Fibroblast of lung (primary cell): ENCODE results near the gene CCK. TPM values are rescaled to one million over a fixed set of nuclear protein-coding genes. Genes with fewer than 3 reads are reported as not detected.

ENCODE experiments used
- DNase-seq, 2 donors: peaks; one replicate each; pipeline versions ENCODE4 v3.0.0 to v3.0.0-alpha.2; 2010; ENCODE audit warnings: low read depth in 2 of 2
- H2AFZ ChIP-seq: 2 replicates; pipeline ENCODE4 v1.5.1; 2012; ENCODE audit warnings: low read length, control low read depth, inconsistent platforms
- H3K27ac ChIP-seq: 2 replicates; pipeline ENCODE4 v1.5.1; 2011; ENCODE audit warnings: low read length, control low read depth; ENCODE audit not compliant: insufficient read depth
- H3K27me3 ChIP-seq: 2 replicates; pipeline ENCODE4 v1.5.1; 2011; ENCODE audit warnings: mild to moderate bottlenecking, low read length; ENCODE audit not compliant: control insufficient read depth, insufficient read depth
- H3K36me3 ChIP-seq: 2 replicates; pipeline ENCODE4 v1.5.1; 2011; ENCODE audit warnings: low read length; ENCODE audit not compliant: control insufficient read depth, insufficient read depth
- H3K4me1 ChIP-seq: 2 replicates; pipeline ENCODE4 v1.5.1; 2011; ENCODE audit warnings: low read length; ENCODE audit not compliant: control insufficient read depth, insufficient read depth; ENCODE audit errors: extremely low read depth
- H3K4me2 ChIP-seq: 2 replicates; pipeline ENCODE4 v1.5.1; 2011; ENCODE audit warnings: low read length, control low read depth; ENCODE audit not compliant: insufficient read depth; ENCODE audit errors: extremely low read depth
- H3K4me3 ChIP-seq, 4 experiments: fragments of 200-600 bp in 1 of 4; sonication (generic) in 1 of 4; replicated peaks in 1 of 4; 2 replicates each; pipeline ENCODE4 v1.5.1; 2011 to 2016; ENCODE audit warnings: low read length in 4 of 4, low read depth in 3 of 4, mild to moderate bottlenecking in 3 of 4, control low read depth in 2 of 4, inconsistent platforms in 1 of 4, mixed read lengths in 1 of 4; ENCODE audit not compliant: insufficient read depth in 1 of 4; ENCODE audit errors: control extremely low read depth in 1 of 4
- H3K79me2 ChIP-seq: 2 replicates; pipeline ENCODE4 v1.5.1; 2012; ENCODE audit warnings: mild to moderate bottlenecking, low read length, inconsistent platforms; ENCODE audit not compliant: control insufficient read depth, insufficient read depth
- H3K9ac ChIP-seq: 2 replicates; pipeline ENCODE4 v1.5.1; 2011; ENCODE audit warnings: mild to moderate bottlenecking, low read length, control low read depth; ENCODE audit not compliant: insufficient read depth
- H3K9me3 ChIP-seq: 2 replicates; pipeline ENCODE4 v1.5.1; 2012; ENCODE audit warnings: low read depth, low read length; ENCODE audit not compliant: control insufficient read depth, insufficient read depth
- H4K20me1 ChIP-seq: 2 replicates; pipeline ENCODE4 v1.5.1; 2011; ENCODE audit warnings: low read length; ENCODE audit not compliant: control insufficient read depth, insufficient read depth; ENCODE audit errors: extremely low read depth
- EZH2 ChIP-seq: IDR thresholded peaks from 2 replicates; pipeline ENCODE4 v1.5.1; 2012; ENCODE audit warnings: low read length, control low read depth, mild to moderate bottlenecking; ENCODE audit errors: missing control alignments
- polyA plus RNA-seq, 2 donors: library from polyadenylated mRNA; depleted of rRNA in 1 of 2; stranded (reverse) in 1 of 2; unstranded in 1 of 2; fragments of >200 nt; gene quantifications; 2 replicates each; pipeline ENCODE4 v1.2.1, GENCODE V29; 2011 to 2012; ENCODE audit warnings: missing spikeins in 1 of 2
- total RNA-seq: library from RNA; depleted of rRNA; stranded (reverse); fragments of >200 nt; gene quantifications from 2 replicates; pipeline ENCODE4 v1.2.1, GENCODE V29; 2014
- TF ChIP-seq, protein P1 (sequence below), 2 donors: IDR thresholded peaks in 1 of 2; conservative IDR thresholded peaks in 1 of 2; 1 replicate in 1 of 2; 2 replicates in 1 of 2; pipeline ENCODE4 v1.5.1; 2011 to 2012; ENCODE audit warnings: low read length in 2 of 2, control low read depth in 1 of 2, inconsistent platforms in 1 of 2, low read depth in 1 of 2, mild to moderate bottlenecking in 1 of 2

CCK gene
- total and polyA plus RNA-seq, 2 donors (not counting 1 experiment from before 2014, with no cell fraction given) = 0.33 TPM

DNA sequence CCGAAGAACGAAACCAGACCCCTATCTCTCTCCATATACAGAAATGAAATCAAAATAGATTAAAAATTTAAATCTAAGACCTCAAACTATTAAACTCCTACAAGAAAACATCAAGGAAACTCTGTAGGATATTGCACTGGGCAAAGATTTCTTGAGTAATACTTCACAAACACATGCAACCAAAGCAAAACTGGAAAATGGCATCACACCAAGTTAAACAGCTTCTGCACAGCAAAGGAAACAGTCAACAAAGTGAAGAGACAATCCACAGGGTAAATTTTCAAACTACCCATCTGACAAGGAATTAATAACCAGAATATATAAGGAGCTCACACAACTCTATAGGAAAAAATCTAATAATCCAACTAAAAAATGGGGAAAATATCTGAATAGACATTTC lies 29.4 kb downstream of the CCK start:
- no peaks in the 10 kb centered on the region for H3K9me3 ChIP-seq
- H3K27ac ChIP-seq = no peak overlapping the region
- H2AFZ ChIP-seq = no peak overlapping the region
- H3K79me2 ChIP-seq = no peaks in the 10 kb centered on the region
- no peaks in the 10 kb centered on the region for H4K20me1 ChIP-seq
- H3K4me3 ChIP-seq = no peak overlapping the region
- no peaks in the 10 kb centered on the region for H3K36me3 ChIP-seq
- TF ChIP-seq, protein P1, sequence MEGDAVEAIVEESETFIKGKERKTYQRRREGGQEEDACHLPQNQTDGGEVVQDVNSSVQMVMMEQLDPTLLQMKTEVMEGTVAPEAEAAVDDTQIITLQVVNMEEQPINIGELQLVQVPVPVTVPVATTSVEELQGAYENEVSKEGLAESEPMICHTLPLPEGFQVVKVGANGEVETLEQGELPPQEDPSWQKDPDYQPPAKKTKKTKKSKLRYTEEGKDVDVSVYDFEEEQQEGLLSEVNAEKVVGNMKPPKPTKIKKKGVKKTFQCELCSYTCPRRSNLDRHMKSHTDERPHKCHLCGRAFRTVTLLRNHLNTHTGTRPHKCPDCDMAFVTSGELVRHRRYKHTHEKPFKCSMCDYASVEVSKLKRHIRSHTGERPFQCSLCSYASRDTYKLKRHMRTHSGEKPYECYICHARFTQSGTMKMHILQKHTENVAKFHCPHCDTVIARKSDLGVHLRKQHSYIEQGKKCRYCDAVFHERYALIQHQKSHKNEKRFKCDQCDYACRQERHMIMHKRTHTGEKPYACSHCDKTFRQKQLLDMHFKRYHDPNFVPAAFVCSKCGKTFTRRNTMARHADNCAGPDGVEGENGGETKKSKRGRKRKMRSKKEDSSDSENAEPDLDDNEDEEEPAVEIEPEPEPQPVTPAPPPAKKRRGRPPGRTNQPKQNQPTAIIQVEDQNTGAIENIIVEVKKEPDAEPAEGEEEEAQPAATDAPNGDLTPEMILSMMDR (conservative IDR thresholded peaks at IDR 0.05 in 1 of 2, IDR thresholded peaks at IDR 0.05 in 1 of 2; ENCODE audit: low read depth in 1 of 2, low read length in 2 of 2) = no peak
- no peak for TF ChIP-seq EZH2
- no peak for DNase-seq
- no peak overlapping the region for H3K4me2 ChIP-seq
- H3K27me3 ChIP-seq = peaks cover 3% of the 10 kb centered on the region
- no peak overlapping the region for H3K9ac ChIP-seq
- H3K4me1 ChIP-seq = no peaks in the 10 kb centered on the region

DNA sequence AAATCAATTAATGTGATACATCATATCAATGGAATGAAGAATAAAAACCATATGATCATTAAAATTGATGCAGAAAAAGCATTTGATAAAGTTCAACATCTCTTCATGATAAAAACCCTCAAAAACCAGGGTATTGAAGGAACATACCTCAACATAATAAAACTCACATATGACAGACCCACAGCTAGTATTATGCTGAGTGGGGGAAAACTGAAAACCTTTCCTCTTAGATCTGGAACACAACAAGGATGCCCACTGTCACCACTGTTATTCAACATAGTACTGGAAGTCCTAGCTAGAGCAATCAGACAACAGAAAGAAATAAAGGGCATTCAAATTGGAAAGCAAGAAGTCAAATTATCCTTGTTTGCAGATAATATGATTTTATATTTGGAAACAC lies 30.5 kb downstream of the CCK start:
- Histone ChIP-seq H3K27ac (no peak overlapping the region), H3K4me2 (no peak overlapping the region), H3K9me3 (no peaks in the 10 kb centered on the region), H3K27me3 (peaks cover 3% of the 10 kb centered on the region), H3K36me3 (no peaks in the 10 kb centered on the region), H3K9ac (no peak overlapping the region), H3K4me1 (no peaks in the 10 kb centered on the region), H3K4me3 (no peak overlapping the region), H2AFZ (no peak overlapping the region), H3K79me2 (no peaks in the 10 kb centered on the region), H4K20me1 (no peaks in the 10 kb centered on the region)
- DNase-seq = no peak
- no peak for TF ChIP-seq EZH2
- TF ChIP-seq, protein P1 (conservative IDR thresholded peaks at IDR 0.05 in 1 of 2, IDR thresholded peaks at IDR 0.05 in 1 of 2; ENCODE audit: low read depth in 1 of 2, low read length in 2 of 2) = no peak

DNA sequence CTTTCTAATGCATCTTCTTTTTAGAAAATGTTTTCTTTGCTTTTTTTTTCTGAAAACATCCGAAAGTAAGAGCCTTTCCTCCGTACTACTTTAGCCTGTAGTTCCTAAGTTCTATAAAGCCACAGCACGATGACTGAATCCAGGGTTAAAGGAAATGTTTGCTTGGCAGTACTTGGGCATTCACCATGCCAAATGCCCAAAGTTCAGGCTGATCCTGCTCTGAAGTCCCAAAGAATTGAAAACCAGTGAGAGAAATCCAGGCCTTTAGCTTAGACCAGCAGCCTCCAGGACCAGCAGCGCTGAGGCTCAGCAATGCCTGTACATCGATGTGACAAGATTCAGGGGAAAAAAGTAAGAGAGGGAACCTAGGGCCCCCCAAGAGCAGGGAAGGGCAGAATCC lies 35.1 kb downstream of the CCK start:
- Histone ChIP-seq H3K4me1 (no peaks in the 10 kb centered on the region), H4K20me1 (no peaks in the 10 kb centered on the region), H3K27ac (no peak overlapping the region), H3K9ac (no peak overlapping the region), H3K79me2 (no peaks in the 10 kb centered on the region), H3K4me3 (no peak overlapping the region), H3K9me3 (no peaks in the 10 kb centered on the region), H3K36me3 (no peaks in the 10 kb centered on the region), H3K27me3 (peaks cover 3% of the 10 kb centered on the region), H3K4me2 (no peak overlapping the region), H2AFZ (no peak overlapping the region)
- no peak for DNase-seq
- TF ChIP-seq, protein P1 (conservative IDR thresholded peaks at IDR 0.05 in 1 of 2, IDR thresholded peaks at IDR 0.05 in 1 of 2; ENCODE audit: low read depth in 1 of 2, low read length in 2 of 2) = no peak
